ENCODE measurements around the gene PLXNA4.

- no peak for TF ChIP-seq CTCF (IDR thresholded peaks at IDR 0.05 in 4 of 5, conservative IDR thresholded peaks at IDR 0.05 in 1 of 5)
- TF ChIP-seq POLR2A (IDR thresholded peaks at IDR 0.05): no peak
Measured at GRCh38 chr7:132211971-132212370, 364.3 kb downstream of the PLXNA4 start.
